Astrocyte (in vitro differentiated cells and primary cell): Measurements from ENCODE around the gene SEC61B. TPM values are rescaled to one million over a fixed set of nuclear protein-coding genes. Genes with fewer than 3 reads are reported as not detected.

Source experiments
- DNase-seq: peaks from one replicate; pipeline ENCODE4 v3.0.0-alpha.2; 2010; ENCODE audit warnings: low read depth
- FAIRE-seq: peaks from 2 replicates; lab custom pipeline; 2011; peaks lifted over from hg19 to GRCh38; lab: Jason Lieb, UNC
- H2AFZ ChIP-seq: 2 replicates; pipeline ENCODE4 v1.6.0; 2012; ENCODE audit warnings: low read depth, low read length, inconsistent platforms
- H3K27ac ChIP-seq: 2 replicates; pipeline ENCODE4 v1.5.1; 2011; ENCODE audit warnings: low read depth, low read length, inconsistent platforms
- H3K27me3 ChIP-seq: 2 replicates; pipeline ENCODE4 v1.6.0; 2011; ENCODE audit warnings: low read length, inconsistent platforms; ENCODE audit not compliant: insufficient read depth
- H3K36me3 ChIP-seq: 2 replicates; pipeline ENCODE4 v1.5.1; 2011; ENCODE audit warnings: low read length, inconsistent platforms; ENCODE audit not compliant: insufficient read depth
- H3K4me1 ChIP-seq: 2 replicates; pipeline ENCODE4 v1.5.1; 2011; ENCODE audit warnings: low read length, inconsistent platforms; ENCODE audit not compliant: insufficient read depth
- H3K4me2 ChIP-seq: 2 replicates; pipeline ENCODE4 v1.6.0; 2012; ENCODE audit warnings: low read length, inconsistent platforms
- H3K4me3 ChIP-seq: 2 replicates; pipeline ENCODE4 v1.5.1; 2011; ENCODE audit warnings: low read depth, mild to moderate bottlenecking, low read length, inconsistent platforms; ENCODE audit not compliant: insufficient read depth
- H3K79me2 ChIP-seq: 2 replicates; pipeline ENCODE4 v1.6.0; 2012; ENCODE audit warnings: mild to moderate bottlenecking, low read length, inconsistent platforms; ENCODE audit not compliant: insufficient read depth
- H3K9ac ChIP-seq: 2 replicates; pipeline ENCODE4 v1.6.0; 2012; ENCODE audit warnings: mild to moderate bottlenecking, low read length, inconsistent platforms
- H3K9me3 ChIP-seq: 2 replicates; pipeline ENCODE4 v1.5.1; 2012; ENCODE audit warnings: low read depth, mild to moderate bottlenecking, low read length, inconsistent platforms; ENCODE audit not compliant: insufficient read depth
- H4K20me1 ChIP-seq: 2 replicates; pipeline ENCODE4 v1.6.0; 2012; ENCODE audit warnings: low read length, inconsistent platforms; ENCODE audit not compliant: insufficient read depth
- H3K27ac Mint-ChIP-seq: one replicate; pipeline ENCODE4 v1.8.0; 2021; ENCODE audit warnings: mild to moderate bottlenecking, mixed read lengths; ENCODE audit not compliant: unreplicated experiment
- H3K27me3 Mint-ChIP-seq: one replicate; pipeline ENCODE4 v1.8.0; 2021; ENCODE audit warnings: low read depth, mixed read lengths; ENCODE audit not compliant: unreplicated experiment
- H3K36me3 Mint-ChIP-seq: one replicate; pipeline ENCODE4 v1.8.0; 2021; ENCODE audit warnings: low read depth, mixed read lengths; ENCODE audit not compliant: unreplicated experiment
- H3K4me1 Mint-ChIP-seq: one replicate; pipeline ENCODE4 v1.8.0; 2021; ENCODE audit warnings: low read depth, mixed read lengths; ENCODE audit not compliant: unreplicated experiment
- H3K4me3 Mint-ChIP-seq: one replicate; pipeline ENCODE4 v1.8.0; 2021; ENCODE audit warnings: mild to moderate bottlenecking, moderate library complexity, mixed read lengths; ENCODE audit not compliant: unreplicated experiment
- H3K9me3 Mint-ChIP-seq: one replicate; pipeline ENCODE4 v1.8.0; 2021; ENCODE audit warnings: mild to moderate bottlenecking, mixed read lengths; ENCODE audit not compliant: unreplicated experiment
- EZH2 ChIP-seq: IDR thresholded peaks from 2 replicates; pipeline ENCODE4 v1.6.1; 2012; ENCODE audit warnings: mild to moderate bottlenecking, low read length, inconsistent platforms; ENCODE audit not compliant: insufficient read depth
- total RNA-seq: library from RNA; stranded (reverse); gene quantifications from 2 replicates; pipeline ENCODE4 v1.2.1, GENCODE V29; 2021
- TF ChIP-seq, protein P1 (sequence below): IDR thresholded peaks from 2 replicates; pipeline ENCODE4 v1.5.1; 2011; ENCODE audit warnings: low read depth, mild to moderate bottlenecking, inconsistent platforms, low read length, moderate library complexity; ENCODE audit not compliant: insufficient read depth

The SEC61B gene
- total RNA-seq, 1 donor from 2014 or later = 263 TPM

DNA sequence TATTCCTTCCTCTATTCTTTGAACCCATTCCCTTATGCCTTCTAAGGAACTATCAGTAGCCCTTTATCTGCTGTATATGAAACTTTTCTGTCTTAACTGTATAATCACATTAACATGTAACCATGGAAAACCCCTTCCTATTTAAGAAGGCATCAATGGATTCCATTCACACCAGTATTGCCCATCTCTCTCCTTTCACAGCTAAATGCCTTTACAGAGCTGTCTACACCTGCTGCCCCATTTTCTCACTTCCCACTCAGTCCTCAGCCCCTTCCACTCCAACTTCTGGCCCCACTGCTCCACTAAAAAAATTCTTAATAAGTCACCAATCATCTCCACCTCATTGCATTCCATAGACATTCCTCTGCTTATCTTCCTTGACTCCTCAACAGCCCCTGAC, 50.8 kb downstream of the SEC61B start:
- H3K27me3 Mint-ChIP-seq = no peaks in the 10 kb centered on the region
- H3K36me3 Mint-ChIP-seq = no peaks in the 10 kb centered on the region
- Histone ChIP-seq H3K9ac (no peak overlapping the region), H2AFZ (no peak overlapping the region), H3K4me3 (no peak overlapping the region), H3K4me1 (no peaks in the 10 kb centered on the region), H3K4me2 (no peak overlapping the region), H4K20me1 (no peaks in the 10 kb centered on the region), H3K9me3 (no peaks in the 10 kb centered on the region), H3K27ac (no peak overlapping the region), H3K27me3 (no peaks in the 10 kb centered on the region), H3K79me2 (no peaks in the 10 kb centered on the region), H3K36me3 (no peaks in the 10 kb centered on the region)
- FAIRE-seq = peak; percentile 47
- no peak overlapping the region for H3K4me3 Mint-ChIP-seq
- DNase-seq = no peak
- H3K9me3 Mint-ChIP-seq = no peaks in the 10 kb centered on the region
- H3K27ac Mint-ChIP-seq = no peak overlapping the region
- H3K4me1 Mint-ChIP-seq = peaks cover 7% of the 10 kb centered on the region
- TF ChIP-seq, protein P1, sequence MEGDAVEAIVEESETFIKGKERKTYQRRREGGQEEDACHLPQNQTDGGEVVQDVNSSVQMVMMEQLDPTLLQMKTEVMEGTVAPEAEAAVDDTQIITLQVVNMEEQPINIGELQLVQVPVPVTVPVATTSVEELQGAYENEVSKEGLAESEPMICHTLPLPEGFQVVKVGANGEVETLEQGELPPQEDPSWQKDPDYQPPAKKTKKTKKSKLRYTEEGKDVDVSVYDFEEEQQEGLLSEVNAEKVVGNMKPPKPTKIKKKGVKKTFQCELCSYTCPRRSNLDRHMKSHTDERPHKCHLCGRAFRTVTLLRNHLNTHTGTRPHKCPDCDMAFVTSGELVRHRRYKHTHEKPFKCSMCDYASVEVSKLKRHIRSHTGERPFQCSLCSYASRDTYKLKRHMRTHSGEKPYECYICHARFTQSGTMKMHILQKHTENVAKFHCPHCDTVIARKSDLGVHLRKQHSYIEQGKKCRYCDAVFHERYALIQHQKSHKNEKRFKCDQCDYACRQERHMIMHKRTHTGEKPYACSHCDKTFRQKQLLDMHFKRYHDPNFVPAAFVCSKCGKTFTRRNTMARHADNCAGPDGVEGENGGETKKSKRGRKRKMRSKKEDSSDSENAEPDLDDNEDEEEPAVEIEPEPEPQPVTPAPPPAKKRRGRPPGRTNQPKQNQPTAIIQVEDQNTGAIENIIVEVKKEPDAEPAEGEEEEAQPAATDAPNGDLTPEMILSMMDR = no peak
- TF ChIP-seq EZH2 = no peak

DNA sequence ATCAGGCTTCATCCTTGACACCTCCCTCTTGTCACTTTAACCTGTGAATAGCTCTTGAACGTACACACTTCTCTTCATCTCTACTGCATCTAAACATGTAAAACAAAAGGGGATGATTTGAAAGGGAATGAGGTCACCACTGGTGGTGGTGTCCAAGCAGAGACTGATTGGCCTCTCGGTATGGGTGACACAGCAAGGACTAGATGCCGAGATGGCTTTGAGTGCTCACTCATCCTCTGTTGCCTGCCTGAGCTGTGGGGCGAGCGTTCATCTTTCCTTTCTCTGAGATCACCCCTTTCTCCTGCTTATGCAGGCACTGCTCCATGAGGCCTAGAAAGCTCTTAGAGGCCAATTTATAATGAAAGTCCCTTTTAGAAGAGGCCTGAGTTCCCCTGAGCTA, 51.9 kb downstream of the SEC61B start:
- no peaks in the 10 kb centered on the region for H3K79me2 ChIP-seq
- no peaks in the 10 kb centered on the region for H3K36me3 Mint-ChIP-seq
- H3K9me3 Mint-ChIP-seq = no peaks in the 10 kb centered on the region
- H2AFZ ChIP-seq = no peak overlapping the region
- no peak overlapping the region for H3K4me3 Mint-ChIP-seq
- H3K4me2 ChIP-seq = no peak overlapping the region
- TF ChIP-seq, protein P1 = no peak
- TF ChIP-seq EZH2 = no peak
- no peak for DNase-seq
- H3K4me1 Mint-ChIP-seq = peaks cover 7% of the 10 kb centered on the region
- H3K4me1 ChIP-seq = no peaks in the 10 kb centered on the region
- H3K27ac Mint-ChIP-seq = no peak overlapping the region
- H3K27ac ChIP-seq = no peak overlapping the region
- no peaks in the 10 kb centered on the region for H3K27me3 ChIP-seq
- no peak overlapping the region for H3K9ac ChIP-seq
- H3K9me3 ChIP-seq = no peaks in the 10 kb centered on the region
- no peak for FAIRE-seq
- H3K27me3 Mint-ChIP-seq = no peaks in the 10 kb centered on the region
- H3K36me3 ChIP-seq = no peaks in the 10 kb centered on the region
- no peak overlapping the region for H3K4me3 ChIP-seq
- H4K20me1 ChIP-seq = no peaks in the 10 kb centered on the region

DNA sequence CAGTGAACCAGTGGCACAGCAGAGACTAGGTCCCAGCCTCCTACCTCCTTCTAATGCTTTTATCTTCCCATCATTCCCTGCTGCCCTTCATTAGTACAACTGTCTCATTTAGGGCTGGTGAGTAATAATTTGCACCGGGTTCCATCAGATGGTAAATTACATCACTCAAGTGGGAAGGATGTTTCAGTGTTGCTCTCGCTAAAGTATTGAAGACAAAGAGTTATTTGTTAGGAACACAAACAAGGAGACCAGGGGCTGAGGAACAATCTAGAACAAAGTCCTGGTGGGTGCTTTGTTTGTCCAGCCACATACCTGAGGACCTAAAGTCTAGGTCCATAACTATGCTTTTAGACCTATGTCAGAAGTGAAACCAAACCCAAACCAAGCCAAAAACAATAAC, 52.4 kb downstream of the SEC61B start:
- no peaks in the 10 kb centered on the region for H3K36me3 Mint-ChIP-seq
- TF ChIP-seq EZH2 = no peak
- TF ChIP-seq, protein P1 = no peak
- Histone ChIP-seq H3K4me2 (no peak overlapping the region), H4K20me1 (no peaks in the 10 kb centered on the region), H3K9ac (no peak overlapping the region), H3K36me3 (no peaks in the 10 kb centered on the region), H3K9me3 (no peaks in the 10 kb centered on the region), H3K4me1 (no peaks in the 10 kb centered on the region), H3K27ac (no peak overlapping the region), H3K79me2 (no peaks in the 10 kb centered on the region), H2AFZ (no peak overlapping the region), H3K27me3 (no peaks in the 10 kb centered on the region), H3K4me3 (no peak overlapping the region)
- no peaks in the 10 kb centered on the region for H3K27me3 Mint-ChIP-seq
- no peak for FAIRE-seq
- H3K9me3 Mint-ChIP-seq = no peaks in the 10 kb centered on the region
- H3K4me3 Mint-ChIP-seq = no peak overlapping the region
- no peak overlapping the region for H3K27ac Mint-ChIP-seq
- peaks cover 5% of the 10 kb centered on the region for H3K4me1 Mint-ChIP-seq
- no peak for DNase-seq

Other genes with a start within 250 kb of the SEC61B start
- 203 and 213 TPM in 2 replicates for gene TGFBR1, start 117.2 kb upstream of the SEC61B start, total RNA-seq
- 33.3 and 35.7 TPM in 2 replicates for gene ALG2, start 340 bp upstream of the SEC61B start, total RNA-seq